ENCODE measurements around the gene CMTM1. TPM values are rescaled to one million over a fixed set of nuclear protein-coding genes. Genes with fewer than 3 reads are reported as not detected.
"Not testable (repeated sequence)": the region's sequence is repeated elsewhere in the genome, so short reads cannot be mapped to it uniquely, and the experiment has no call there.

Gene CMTM1
- total RNA-seq, 1 donor from 2014 or later: not detected

DNA sequence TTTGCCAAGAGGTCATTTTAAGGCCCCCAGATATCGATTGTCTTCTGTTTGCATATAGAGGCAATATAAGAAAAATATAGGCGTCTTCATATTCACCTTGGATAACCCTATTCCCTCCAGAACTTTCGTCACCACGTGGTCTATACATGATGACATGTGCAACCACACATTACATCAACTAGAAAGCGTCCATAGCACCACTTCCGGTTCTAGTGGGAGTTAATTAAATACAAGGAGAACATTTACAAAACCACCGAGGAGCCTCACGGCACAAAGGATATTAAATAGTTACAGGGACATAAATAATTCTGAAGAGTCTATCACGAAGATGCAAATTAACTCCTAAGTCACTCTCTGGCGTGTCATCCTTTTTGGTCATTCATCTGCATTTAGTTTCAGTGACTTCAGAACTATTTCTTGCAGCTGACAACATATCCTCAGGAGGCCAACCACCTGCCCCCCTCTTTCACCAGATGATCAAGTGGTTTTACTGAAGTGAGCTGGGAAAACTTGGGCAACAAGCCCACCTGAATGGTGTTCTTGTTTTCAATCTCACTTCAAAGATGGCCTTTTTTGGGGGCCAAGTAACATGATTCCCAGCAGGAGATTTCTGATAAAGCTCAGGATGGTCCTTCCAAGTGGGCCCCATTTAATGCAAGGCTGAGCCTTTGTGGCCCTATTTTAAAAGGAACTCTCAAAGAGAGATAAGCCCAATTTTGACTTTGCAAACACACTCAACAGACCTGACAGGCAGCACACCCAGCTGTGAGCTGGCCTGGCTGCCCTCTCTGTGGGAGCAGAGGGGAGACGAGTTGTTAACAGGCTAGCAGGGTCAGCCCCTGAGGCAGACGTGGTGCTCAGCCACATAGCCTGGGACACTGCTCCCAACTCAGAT, 53.5 kb downstream of the CMTM1 start:
- H3K9ac ChIP-seq (ENCODE audit: low read depth in 1 of 3, low read length in 3 of 3): peak overlapping the region in 2 of 3 donors; percentile 43 to 54

DNA sequence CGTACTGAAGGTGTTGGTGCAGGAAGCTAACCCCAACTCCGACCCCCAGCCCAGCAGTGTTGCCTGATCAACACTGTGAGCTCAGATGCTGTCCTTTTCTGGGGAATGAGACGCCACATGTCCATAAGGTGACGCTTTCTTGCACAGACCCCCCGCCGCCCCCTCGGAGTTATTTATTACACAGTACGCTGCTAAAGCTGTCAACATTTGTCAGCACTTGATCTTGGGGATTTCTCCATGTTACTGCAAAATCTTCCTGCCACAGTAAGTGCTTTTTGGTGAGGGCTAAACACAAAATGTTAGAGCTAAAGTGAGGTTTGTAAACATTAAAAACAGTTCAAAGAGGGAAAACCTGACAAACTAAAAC, 54.2 kb downstream of the CMTM1 start:
- Histone ChIP-seq H3K27ac (ENCODE audit: low read depth, low read length) (peak overlapping the region; percentile 75), H3K27me3 (ENCODE audit: control insufficient read depth in 3 of 3, insufficient read depth in 3 of 3, low read length in 3 of 3) (no peaks in the 10 kb centered on the region), H3K4me3 (ENCODE audit: low read length in 3 of 3) (peak overlapping the region in 1 of 3 donors; percentile 14), H3K36me3 (ENCODE audit: control insufficient read depth in 3 of 3, insufficient read depth in 3 of 3, low read length in 3 of 3) (peaks cover 6 to 10% (median 8%) of the 10 kb centered on the region in 3 donors), H3K9ac (ENCODE audit: low read depth in 1 of 3, low read length in 3 of 3) (peak overlapping the region in 2 of 3 donors; percentile 43 to 54), H3K4me1 (ENCODE audit: control insufficient read depth in 3 of 3, insufficient read depth in 3 of 3, low read length in 3 of 3) (peaks cover 25 to 35% (median 30%) of the 10 kb centered on the region in 3 donors), H3K9me3 (ENCODE audit: control insufficient read depth in 3 of 3, low read length in 3 of 3) (no peaks in the 10 kb centered on the region)

More for the DNA sequence above, 53.5 kb downstream of the CMTM1 start:
- H3K27ac ChIP-seq (ENCODE audit: low read depth, low read length): peak overlapping the region; percentile 75
- H3K4me1 ChIP-seq (ENCODE audit: control insufficient read depth in 3 of 3, insufficient read depth in 3 of 3, low read length in 3 of 3): peaks cover 25 to 35% (median 30%) of the 10 kb centered on the region in 3 donors
- H3K9me3 ChIP-seq (ENCODE audit: control insufficient read depth in 3 of 3, low read length in 3 of 3): no peaks in the 10 kb centered on the region
- no peaks in the 10 kb centered on the region for H3K27me3 ChIP-seq (ENCODE audit: control insufficient read depth in 3 of 3, insufficient read depth in 3 of 3, low read length in 3 of 3)
- H3K36me3 ChIP-seq (ENCODE audit: control insufficient read depth in 3 of 3, insufficient read depth in 3 of 3, low read length in 3 of 3): peaks cover 6 to 10% (median 8%) of the 10 kb centered on the region in 3 donors
- H3K4me3 ChIP-seq (ENCODE audit: low read length in 3 of 3): peak overlapping the region in 1 of 3 donors; percentile 14

DNA sequence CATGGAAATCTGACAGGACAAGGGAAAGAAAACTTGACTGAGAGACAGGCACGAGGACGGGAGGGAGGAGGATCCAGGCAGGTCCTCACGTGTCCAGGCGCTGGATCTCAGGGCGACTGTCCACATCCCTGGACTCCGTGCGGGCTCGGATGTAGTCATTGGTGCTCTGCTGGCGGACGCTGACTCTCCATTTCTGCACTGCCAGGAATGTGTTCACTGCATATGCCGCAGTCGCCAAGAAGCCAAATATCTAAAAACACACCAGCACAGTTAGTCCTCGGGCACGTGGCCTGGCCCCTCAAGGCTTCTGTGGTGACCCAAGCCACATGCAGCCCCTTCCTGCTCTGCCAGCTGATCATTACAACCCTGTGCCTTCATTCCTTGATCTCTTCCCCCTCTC, 55.7 kb downstream of the CMTM1 start:
- Histone ChIP-seq H3K27ac (ENCODE audit: low read depth, low read length) (no peak overlapping the region), H3K4me3 (ENCODE audit: low read length in 3 of 3) (no peak overlapping the region), H3K9me3 (ENCODE audit: control insufficient read depth in 3 of 3, low read length in 3 of 3) (no peaks in the 10 kb centered on the region), H3K4me1 (ENCODE audit: control insufficient read depth in 3 of 3, insufficient read depth in 3 of 3, low read length in 3 of 3) (peaks cover 25 to 35% (median 30%) of the 10 kb centered on the region in 3 donors), H3K9ac (ENCODE audit: low read depth in 1 of 3, low read length in 3 of 3) (no peak overlapping the region), H3K27me3 (ENCODE audit: control insufficient read depth in 3 of 3, insufficient read depth in 3 of 3, low read length in 3 of 3) (no peaks in the 10 kb centered on the region), H3K36me3 (ENCODE audit: control insufficient read depth in 3 of 3, insufficient read depth in 3 of 3, low read length in 3 of 3) (peaks cover 6 to 10% (median 8%) of the 10 kb centered on the region in 3 donors)

DNA sequence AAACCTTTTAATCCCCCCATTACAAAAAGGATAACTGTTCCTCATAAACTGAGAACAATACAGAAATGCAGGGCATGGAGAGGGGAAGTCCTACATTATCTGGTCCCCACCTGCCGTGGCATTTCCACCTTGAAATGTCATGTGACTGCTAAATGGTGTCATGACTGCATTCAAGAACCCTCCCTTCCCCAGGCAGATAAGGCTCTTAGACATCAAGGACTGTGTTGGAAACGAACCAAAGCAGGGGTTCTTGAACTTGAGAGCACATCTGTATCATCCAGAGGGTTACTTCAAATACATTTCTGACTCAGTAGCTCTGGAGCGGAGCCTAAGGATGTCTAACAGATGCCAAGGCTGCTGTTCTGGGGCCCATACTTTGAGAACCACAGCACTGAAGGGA, 56.6 kb downstream of the CMTM1 start:
- no peak overlapping the region for H3K4me3 ChIP-seq (ENCODE audit: low read length in 3 of 3)
- no peak overlapping the region for H3K9ac ChIP-seq (ENCODE audit: low read depth in 1 of 3, low read length in 3 of 3)
- H3K27me3 ChIP-seq (ENCODE audit: control insufficient read depth in 3 of 3, insufficient read depth in 3 of 3, low read length in 3 of 3): no peaks in the 10 kb centered on the region
- H3K27ac ChIP-seq (ENCODE audit: low read depth, low read length): no peak overlapping the region
- no peaks in the 10 kb centered on the region for H3K9me3 ChIP-seq (ENCODE audit: control insufficient read depth in 3 of 3, low read length in 3 of 3)
- peaks cover 23 to 31% (median 27%) of the 10 kb centered on the region in 3 donors for H3K4me1 ChIP-seq (ENCODE audit: control insufficient read depth in 3 of 3, insufficient read depth in 3 of 3, low read length in 3 of 3)
- H3K36me3 ChIP-seq (ENCODE audit: control insufficient read depth in 3 of 3, insufficient read depth in 3 of 3, low read length in 3 of 3): peaks cover 6 to 10% (median 8%) of the 10 kb centered on the region in 3 donors

DNA sequence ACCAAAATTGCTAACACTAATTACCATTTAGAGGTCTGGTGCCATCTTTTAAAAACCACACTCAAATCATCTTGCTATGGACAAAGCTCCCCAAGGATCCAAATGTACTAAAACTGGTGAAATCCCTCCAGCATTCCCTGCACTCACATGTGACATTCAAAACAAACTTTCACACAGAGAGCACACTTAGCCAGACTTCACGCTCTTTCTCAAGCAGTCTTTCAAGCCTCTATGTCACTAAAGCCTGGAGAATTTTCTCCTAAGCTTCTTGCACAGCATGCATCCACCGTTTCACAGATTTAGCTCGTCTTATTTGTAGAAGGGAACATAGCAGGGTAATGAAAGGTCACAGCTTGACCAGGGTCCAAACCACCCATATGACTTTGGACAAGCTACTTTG, 57.5 kb downstream of the CMTM1 start:
- no peaks in the 10 kb centered on the region for H3K27me3 ChIP-seq (ENCODE audit: control insufficient read depth in 3 of 3, insufficient read depth in 3 of 3, low read length in 3 of 3)
- peaks cover 6 to 10% (median 8%) of the 10 kb centered on the region in 3 donors for H3K36me3 ChIP-seq (ENCODE audit: control insufficient read depth in 3 of 3, insufficient read depth in 3 of 3, low read length in 3 of 3)
- peaks cover 16 to 22% (median 19%) of the 10 kb centered on the region in 3 donors for H3K4me1 ChIP-seq (ENCODE audit: control insufficient read depth in 3 of 3, insufficient read depth in 3 of 3, low read length in 3 of 3)
- H3K9ac ChIP-seq (ENCODE audit: low read depth in 1 of 3, low read length in 3 of 3): no peak overlapping the region
- no peaks in the 10 kb centered on the region for H3K9me3 ChIP-seq (ENCODE audit: control insufficient read depth in 3 of 3, low read length in 3 of 3)
- no peak overlapping the region for H3K27ac ChIP-seq (ENCODE audit: low read depth, low read length)
- H3K4me3 ChIP-seq (ENCODE audit: low read length in 3 of 3): no peak overlapping the region

DNA sequence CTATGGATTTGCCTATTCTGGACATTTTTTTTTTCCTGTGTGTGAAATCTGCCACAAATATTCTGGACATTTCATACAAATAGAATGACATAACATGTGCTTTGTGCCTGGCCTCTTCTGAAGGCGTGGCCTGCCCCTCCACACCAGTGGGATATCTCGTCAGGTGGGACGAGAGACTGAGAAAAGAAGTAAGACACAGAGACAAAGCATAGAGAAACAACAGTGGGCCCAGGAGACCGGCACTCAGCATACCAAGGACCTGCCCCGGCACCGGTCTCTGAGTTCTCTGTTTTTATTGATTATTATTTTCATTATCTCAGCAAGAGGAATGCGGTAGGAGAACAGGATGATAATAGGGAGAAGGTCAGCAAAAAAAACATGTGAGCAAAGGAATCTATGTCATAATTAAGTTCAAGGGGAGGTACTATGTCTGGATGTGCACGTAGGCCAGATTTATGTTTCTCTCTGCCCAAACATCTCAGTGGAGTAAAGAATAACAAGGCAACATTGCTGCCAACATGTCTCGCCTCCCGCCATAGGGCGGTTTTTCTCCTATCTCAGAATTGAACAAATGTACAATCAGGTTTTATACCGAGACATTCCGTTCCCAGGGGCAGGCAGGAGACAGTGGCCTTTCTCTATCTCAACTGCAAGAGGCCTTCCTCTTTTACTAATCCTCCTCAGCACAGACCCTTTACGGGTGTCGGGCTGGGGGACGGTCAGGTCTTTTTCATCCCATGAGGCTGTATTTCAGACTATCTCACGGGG, 61.6 kb downstream of the CMTM1 start:
- H3K4me1 ChIP-seq (ENCODE audit: control insufficient read depth in 3 of 3, insufficient read depth in 3 of 3, low read length in 3 of 3); H3K9me3 ChIP-seq (ENCODE audit: control insufficient read depth in 3 of 3, low read length in 3 of 3); H3K9ac ChIP-seq (ENCODE audit: low read depth in 1 of 3, low read length in 3 of 3); H3K27me3 ChIP-seq (ENCODE audit: control insufficient read depth in 3 of 3, insufficient read depth in 3 of 3, low read length in 3 of 3); H3K4me3 ChIP-seq (ENCODE audit: low read length in 3 of 3); H3K36me3 ChIP-seq (ENCODE audit: control insufficient read depth in 3 of 3, insufficient read depth in 3 of 3, low read length in 3 of 3); H3K27ac ChIP-seq (ENCODE audit: low read depth, low read length): not testable (repeated sequence)

Small RNA genes lying within 50 kb of the gene (small RNA-seq; reads per million reads assigned to genes)
- gene CKLF-CMTM1: not detected

Other genes starting within 250 kb of the CMTM1 start
- 42.8 TPM for gene CDH5, start 199.7 kb upstream of the CMTM1 start, total RNA-seq
- gene BEAN1, start 139.1 kb upstream of the CMTM1 start, total RNA-seq: not detected
- gene TK2, start 16.3 kb upstream of the CMTM1 start, total RNA-seq: 11.5 TPM
- gene CKLF, start 13.9 kb upstream of the CMTM1 start, total RNA-seq: 34.4 TPM
- not detected for gene CMTM2, start 13.0 kb downstream of the CMTM1 start, total RNA-seq
- 23.0 TPM for gene CMTM3, start 38.3 kb downstream of the CMTM1 start, total RNA-seq
- gene CMTM4, start 130.3 kb downstream of the CMTM1 start, total RNA-seq: 10.4 TPM
- 70.5 TPM for gene DYNC1LI2, start 185.2 kb downstream of the CMTM1 start, total RNA-seq
- gene TERB1, start 235.1 kb downstream of the CMTM1 start, total RNA-seq: not detected